GM19324 (cell line): Measurements from ENCODE around the gene FMNL2.
A peak's percentile ranks its signal among the peaks of the same experiment; 100 is the strongest.

Experiments used
- ATAC-seq: cut with Tn5 transposase; IDR thresholded peaks from one replicate; pipeline ENCODE4 v1.9.1; 2021; ENCODE audit warnings: mild to moderate bottlenecking, moderate library complexity; ENCODE audit not compliant: unreplicated experiment, low FRiP score

The FMNL2 gene

GRCh38 chr2:152337511-152337903 is 2.5 kb downstream of the FMNL2 start:
- no peak for ATAC-seq

- ATAC-seq, result no peak
Measured at GRCh38 chr2:152339556-152340286, 4.7 kb downstream of the FMNL2 start.

GRCh38 chr2:152342259-152343046 is 7.5 kb downstream of the FMNL2 start:
- ATAC-seq, result no peak

GRCh38 chr2:152343426-152343825 is 8.5 kb downstream of the FMNL2 start:
- no peak for ATAC-seq

GRCh38 chr2:152344579-152345195 is 9.7 kb downstream of the FMNL2 start:
- ATAC-seq, result no peak

GRCh38 chr2:152347076-152347475 is 12.1 kb downstream of the FMNL2 start:
- ATAC-seq, result no peak

GRCh38 chr2:152348388-152348787 is 13.4 kb downstream of the FMNL2 start:
- no peak for ATAC-seq

- ATAC-seq, result no peak
Measured at GRCh38 chr2:152349416-152349815, 14.4 kb downstream of the FMNL2 start.

GRCh38 chr2:152350155-152350679 is 15.2 kb downstream of the FMNL2 start:
- no peak for ATAC-seq

GRCh38 chr2:152352616-152353015 is 17.6 kb downstream of the FMNL2 start:
- ATAC-seq, result no peak

- no peak for ATAC-seq
Measured at GRCh38 chr2:152353364-152353763, 18.4 kb downstream of the FMNL2 start.

GRCh38 chr2:152354069-152354755 is 19.2 kb downstream of the FMNL2 start:
- no peak for ATAC-seq

GRCh38 chr2:152354909-152355308 is 19.9 kb downstream of the FMNL2 start:
- ATAC-seq, result no peak

GRCh38 chr2:152355409-152355831 is 20.4 kb downstream of the FMNL2 start:
- no peak for ATAC-seq

- ATAC-seq, result no peak
Measured at GRCh38 chr2:152359573-152360363, 24.8 kb downstream of the FMNL2 start.

- ATAC-seq, result no peak
Measured at GRCh38 chr2:152363936-152364335, 29.0 kb downstream of the FMNL2 start.

- ATAC-seq, result peak; percentile 78
Measured at GRCh38 chr2:152367547-152368390, 32.8 kb downstream of the FMNL2 start.

- ATAC-seq, result no peak
Measured at GRCh38 chr2:152369176-152369860, 34.3 kb downstream of the FMNL2 start.
